Loucy (cell line): ENCODE measurements around the gene AGTR1.

Experiments used
- H2AFZ ChIP-seq: fragments of 200-600 bp; sonication (generic); 2 replicates; pipeline ENCODE4 v1.6.0; 2016; ENCODE audit warnings: antibody characterized with exemption, mild to moderate bottlenecking, low read length, moderate library complexity
- H3F3A ChIP-seq: fragments of 200-600 bp; 2 replicates; pipeline ENCODE4 v1.6.0; 2016; ENCODE audit warnings: antibody characterized with exemption, low read depth, mild to moderate bottlenecking
- H3K27me3 ChIP-seq: fragments of 200-600 bp; sonication (generic); 2 replicates; pipeline ENCODE4 v1.6.1; 2014; ENCODE audit warnings: low read length, mild to moderate bottlenecking; ENCODE audit not compliant: insufficient read depth, poor library complexity, severe bottlenecking
- H3K36me3 ChIP-seq: fragments of 200-600 bp; sonication (generic); 2 replicates; pipeline ENCODE4 v1.6.1; 2016; ENCODE audit warnings: low read length; ENCODE audit not compliant: insufficient read depth
- H3K4me1 ChIP-seq: fragments of 200-600 bp; sonication (generic); 2 replicates; pipeline ENCODE4 v1.5.1; 2014; ENCODE audit warnings: low read length, mild to moderate bottlenecking; ENCODE audit not compliant: insufficient read depth, poor library complexity, severe bottlenecking
- H3K4me2 ChIP-seq: fragments of 200-600 bp; sonication (generic); 2 replicates; pipeline ENCODE4 v1.6.0; 2014; ENCODE audit warnings: antibody characterized with exemption, low read length, low read depth, mild to moderate bottlenecking; ENCODE audit not compliant: poor library complexity, severe bottlenecking
- H3K4me3 ChIP-seq: fragments of 200-600 bp; sonication (generic); 2 replicates; pipeline ENCODE4 v1.5.1; 2014; ENCODE audit warnings: low read length, mild to moderate bottlenecking, mixed read lengths; ENCODE audit not compliant: poor library complexity, severe bottlenecking
- H3K79me2 ChIP-seq: fragments of 200-600 bp; sonication (generic); 2 replicates; pipeline ENCODE4 v1.6.1; 2014; ENCODE audit warnings: low read length; ENCODE audit not compliant: insufficient read depth
- H3K9ac ChIP-seq: fragments of 200-600 bp; sonication (generic); 2 replicates; pipeline ENCODE4 v1.6.0; 2014; ENCODE audit warnings: mild to moderate bottlenecking, low read depth, low read length, moderate library complexity; ENCODE audit not compliant: poor library complexity, severe bottlenecking
- H3K9me2 ChIP-seq: fragments of 200-600 bp; sonication (generic); replicated peaks from 2 replicates; pipeline ENCODE4 v1.6.1; 2016; ENCODE audit warnings: low read depth, low read length, mixed read lengths
- H3K9me3 ChIP-seq: fragments of 200-600 bp; sonication (generic); 2 replicates; pipeline ENCODE4 v1.6.1; 2014; ENCODE audit warnings: mild to moderate bottlenecking, antibody characterized with exemption, low read length, low read depth; ENCODE audit not compliant: insufficient read depth
- H4K20me1 ChIP-seq: fragments of 200-600 bp; sonication (generic); 2 replicates; pipeline ENCODE4 v1.6.0; 2014; ENCODE audit warnings: antibody characterized with exemption, low read length, mild to moderate bottlenecking; ENCODE audit not compliant: insufficient read depth, poor library complexity, severe bottlenecking
- EZH2phosphoT487 ChIP-seq: fragments of 200-600 bp; IDR thresholded peaks from 2 replicates; pipeline ENCODE4 v1.6.1; 2018; ENCODE audit warnings: antibody characterized with exemption, mild to moderate bottlenecking, moderate library complexity, borderline replicate concordance
- TF ChIP-seq, protein P1 (sequence below): fragments of 200-600 bp; sonication (generic); conservative IDR thresholded peaks from 2 replicates; pipeline ENCODE4 v1.5.1; 2014; ENCODE audit warnings: mild to moderate bottlenecking, antibody characterized with exemption, low read length

Gene AGTR1

GRCh38 chr3:148728753-148729152 lies 31.1 kb downstream of the AGTR1 start:
- Histone ChIP-seq H3K4me3 (no peak overlapping the region), H3K9ac (no peak overlapping the region), H3F3A (no peaks in the 10 kb centered on the region), H4K20me1 (no peaks in the 10 kb centered on the region), H3K4me1 (no peaks in the 10 kb centered on the region), H3K9me2 (no peaks in the 10 kb centered on the region), H3K36me3 (no peaks in the 10 kb centered on the region), H3K9me3 (no peaks in the 10 kb centered on the region), H3K27me3 (no peaks in the 10 kb centered on the region), H3K4me2 (no peak overlapping the region), H2AFZ (no peak overlapping the region), H3K79me2 (no peaks in the 10 kb centered on the region)
- no peak for TF ChIP-seq EZH2phosphoT487
- TF ChIP-seq, protein P1, sequence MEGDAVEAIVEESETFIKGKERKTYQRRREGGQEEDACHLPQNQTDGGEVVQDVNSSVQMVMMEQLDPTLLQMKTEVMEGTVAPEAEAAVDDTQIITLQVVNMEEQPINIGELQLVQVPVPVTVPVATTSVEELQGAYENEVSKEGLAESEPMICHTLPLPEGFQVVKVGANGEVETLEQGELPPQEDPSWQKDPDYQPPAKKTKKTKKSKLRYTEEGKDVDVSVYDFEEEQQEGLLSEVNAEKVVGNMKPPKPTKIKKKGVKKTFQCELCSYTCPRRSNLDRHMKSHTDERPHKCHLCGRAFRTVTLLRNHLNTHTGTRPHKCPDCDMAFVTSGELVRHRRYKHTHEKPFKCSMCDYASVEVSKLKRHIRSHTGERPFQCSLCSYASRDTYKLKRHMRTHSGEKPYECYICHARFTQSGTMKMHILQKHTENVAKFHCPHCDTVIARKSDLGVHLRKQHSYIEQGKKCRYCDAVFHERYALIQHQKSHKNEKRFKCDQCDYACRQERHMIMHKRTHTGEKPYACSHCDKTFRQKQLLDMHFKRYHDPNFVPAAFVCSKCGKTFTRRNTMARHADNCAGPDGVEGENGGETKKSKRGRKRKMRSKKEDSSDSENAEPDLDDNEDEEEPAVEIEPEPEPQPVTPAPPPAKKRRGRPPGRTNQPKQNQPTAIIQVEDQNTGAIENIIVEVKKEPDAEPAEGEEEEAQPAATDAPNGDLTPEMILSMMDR = no peak

- H4K20me1 ChIP-seq = no peaks in the 10 kb centered on the region
- H3K4me2 ChIP-seq = no peak overlapping the region
- TF ChIP-seq, protein P1 = no peak
- no peak for TF ChIP-seq EZH2phosphoT487
Observed at GRCh38 chr3:148729476-148730055, 31.9 kb downstream of the AGTR1 start.

DNA sequence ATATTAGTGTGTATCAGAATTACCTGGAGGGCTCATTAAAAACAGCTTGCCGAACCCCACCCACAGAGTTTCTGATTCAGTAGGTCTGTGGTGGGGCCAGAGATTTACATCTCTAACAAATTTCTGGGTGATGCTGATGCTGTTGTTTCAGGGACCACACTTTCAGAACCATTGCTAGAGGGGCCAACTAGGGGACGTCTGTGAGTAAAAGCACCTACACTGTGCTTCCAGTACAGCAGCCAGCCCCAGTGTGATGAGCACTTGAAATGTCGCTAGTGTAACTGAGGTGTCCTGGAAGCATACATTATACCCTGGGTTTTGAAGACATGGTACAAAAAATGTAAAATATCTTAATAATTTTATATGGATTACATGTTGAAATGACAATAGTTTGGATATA lies 33.0 kb downstream of the AGTR1 start:
- Histone ChIP-seq H3K4me2 (no peak overlapping the region), H3K36me3 (no peaks in the 10 kb centered on the region), H3K79me2 (no peaks in the 10 kb centered on the region), H3K4me3 (no peak overlapping the region), H3K27me3 (no peaks in the 10 kb centered on the region), H4K20me1 (no peaks in the 10 kb centered on the region), H2AFZ (no peak overlapping the region), H3F3A (no peaks in the 10 kb centered on the region), H3K9me3 (no peaks in the 10 kb centered on the region), H3K9ac (no peak overlapping the region), H3K4me1 (peaks cover 6% of the 10 kb centered on the region), H3K9me2 (no peaks in the 10 kb centered on the region)
- no peak for TF ChIP-seq EZH2phosphoT487
- TF ChIP-seq, protein P1 = no peak

More at GRCh38 chr3:148729476-148730055, 31.9 kb downstream of the AGTR1 start:
- Histone ChIP-seq H3F3A (no peaks in the 10 kb centered on the region), H3K9me3 (no peaks in the 10 kb centered on the region), H3K9ac (no peak overlapping the region), H3K4me3 (no peak overlapping the region), H2AFZ (no peak overlapping the region), H3K27me3 (no peaks in the 10 kb centered on the region), H3K4me1 (no peaks in the 10 kb centered on the region), H3K9me2 (no peaks in the 10 kb centered on the region), H3K36me3 (no peaks in the 10 kb centered on the region), H3K79me2 (no peaks in the 10 kb centered on the region)
